Fibroblast of mammary gland (primary cell): Measurements from ENCODE around the gene ZFYVE28.

Experiments
- DNase-seq: peaks from one replicate; pipeline ENCODE4 v3.0.0-alpha.2; 2010; ENCODE audit warnings: low read depth
- H3K4me3 ChIP-seq: 2 replicates; pipeline ENCODE4 v1.5.1; 2011; ENCODE audit warnings: low read depth, mild to moderate bottlenecking, low read length, moderate library complexity; ENCODE audit not compliant: control insufficient read depth
- CTCF ChIP-seq: conservative IDR thresholded peaks from 2 replicates; pipeline ENCODE4 v1.5.1; 2011; ENCODE audit warnings: low read depth, low read length, inconsistent platforms; ENCODE audit not compliant: control insufficient read depth, insufficient read depth

The ZFYVE28 gene

GRCh38 chr4:2254665-2255500 lies 163.6 kb downstream of the ZFYVE28 start:
- DNase-seq = no peak
- TF ChIP-seq CTCF = no peak
- H3K4me3 ChIP-seq = no peak overlapping the region

GRCh38 chr4:2253160-2254084 lies 165.0 kb downstream of the ZFYVE28 start:
- H3K4me3 ChIP-seq = no peak overlapping the region
- TF ChIP-seq CTCF = no peak
- DNase-seq = no peak

GRCh38 chr4:2252530-2253091 lies 165.8 kb downstream of the ZFYVE28 start:
- DNase-seq = no peak
- H3K4me3 ChIP-seq = no peak overlapping the region
- no peak for TF ChIP-seq CTCF

GRCh38 chr4:2251795-2252529 lies 166.5 kb downstream of the ZFYVE28 start:
- no peak for TF ChIP-seq CTCF

GRCh38 chr4:2251073-2251794 lies 167.2 kb downstream of the ZFYVE28 start:
- no peak for TF ChIP-seq CTCF

More at GRCh38 chr4:2251795-2252529, 166.5 kb downstream of the ZFYVE28 start:
- DNase-seq = no peak
- no peak overlapping the region for H3K4me3 ChIP-seq

More at GRCh38 chr4:2251073-2251794, 167.2 kb downstream of the ZFYVE28 start:
- no peak overlapping the region for H3K4me3 ChIP-seq
- DNase-seq = no peak
